Fibroblast of skin of right quadriceps (primary cell): ENCODE data around the gene C12orf54.
"Not testable (repeated sequence)": the region's sequence is repeated elsewhere in the genome, so short reads cannot be mapped to it uniquely, and the experiment has no call there.

Experiments used
- DNase-seq: peaks from one replicate; pipeline ENCODE4 v3.0.0-alpha.2; 2013

C12orf54 gene

GRCh38 chr12:48512855-48513254 lies 30.6 kb downstream of the C12orf54 start:
- no peak for DNase-seq

DNA sequence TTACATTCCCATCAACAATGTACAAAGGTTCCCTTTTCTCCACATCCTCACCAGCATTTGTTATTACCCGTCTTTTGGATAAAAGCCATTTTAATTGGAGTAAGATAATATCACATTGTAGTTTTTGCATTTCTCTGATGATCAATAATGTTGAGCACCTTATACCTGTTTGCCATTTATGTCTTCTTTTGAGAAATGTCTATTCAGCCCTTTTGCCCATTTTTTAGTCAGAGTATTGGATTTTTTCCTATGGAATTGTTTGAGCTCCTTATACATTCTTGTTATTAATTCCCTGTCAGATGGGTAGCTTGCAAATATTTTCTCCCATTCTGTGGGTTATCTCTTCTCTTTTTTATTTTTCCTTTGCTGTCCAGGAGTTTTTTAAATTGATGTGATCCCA lies 32.4 kb downstream of the C12orf54 start:
- DNase-seq, result no peak

DNA sequence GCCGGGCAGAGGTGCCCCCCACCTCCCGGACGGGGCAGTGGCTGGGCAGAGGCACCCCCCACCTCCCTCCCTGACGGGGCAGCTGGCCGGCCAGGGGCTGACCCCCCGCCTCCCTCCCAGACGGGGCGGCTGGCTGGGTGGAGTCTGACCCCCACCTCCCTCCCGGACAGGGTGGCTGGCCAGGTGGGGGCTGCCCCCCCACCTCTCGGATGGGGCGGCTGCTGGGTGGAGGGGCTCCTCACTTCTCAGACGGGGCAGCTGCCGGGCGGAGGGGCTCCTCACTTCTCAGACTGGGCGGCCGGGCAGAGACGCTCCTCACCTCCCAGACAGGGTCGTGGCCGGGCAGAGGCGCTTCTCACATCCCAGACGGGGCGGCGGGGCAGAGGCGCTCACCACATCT lies 38.1 kb downstream of the C12orf54 start:
- DNase-seq, result not testable (repeated sequence)

DNA sequence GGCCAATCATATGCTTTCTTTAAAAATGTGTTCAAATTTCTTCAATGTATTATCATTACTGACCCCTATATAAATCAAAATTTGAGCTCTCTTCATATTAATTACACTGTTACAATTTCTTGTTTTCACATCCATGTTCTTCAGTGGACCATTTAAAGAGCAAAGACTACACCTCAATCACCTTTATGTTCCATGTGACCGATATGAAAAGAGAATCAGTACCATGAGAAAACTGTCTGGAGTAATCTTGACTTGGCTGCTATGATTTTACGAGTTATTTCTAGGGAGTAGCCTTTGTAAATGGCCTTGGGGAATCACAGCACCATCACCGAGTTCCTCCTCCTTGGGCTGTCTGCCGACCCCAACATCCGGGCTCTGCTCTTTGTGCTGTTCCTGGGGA lies 43.0 kb downstream of the C12orf54 start, which contains the start of gene OR8S1:
TSS of gene OR8S1 (plus strand) at position 301 of the 400 bp plus-strand sequence. CDS start at position 301, 0 bp downstream.
- no peak for DNase-seq

GRCh38 chr12:48527891-48528670 lies 45.8 kb downstream of the C12orf54 start:
- DNase-seq, result no peak

- no peak for DNase-seq
Measured at GRCh38 chr12:48532601-48533000, 50.3 kb downstream of the C12orf54 start.

- no peak for DNase-seq
Measured at GRCh38 chr12:48536602-48537001, 54.3 kb downstream of the C12orf54 start.

- peak; percentile 5 for DNase-seq
Measured at GRCh38 chr12:48542300-48542928, 60.1 kb downstream of the C12orf54 start.

DNA sequence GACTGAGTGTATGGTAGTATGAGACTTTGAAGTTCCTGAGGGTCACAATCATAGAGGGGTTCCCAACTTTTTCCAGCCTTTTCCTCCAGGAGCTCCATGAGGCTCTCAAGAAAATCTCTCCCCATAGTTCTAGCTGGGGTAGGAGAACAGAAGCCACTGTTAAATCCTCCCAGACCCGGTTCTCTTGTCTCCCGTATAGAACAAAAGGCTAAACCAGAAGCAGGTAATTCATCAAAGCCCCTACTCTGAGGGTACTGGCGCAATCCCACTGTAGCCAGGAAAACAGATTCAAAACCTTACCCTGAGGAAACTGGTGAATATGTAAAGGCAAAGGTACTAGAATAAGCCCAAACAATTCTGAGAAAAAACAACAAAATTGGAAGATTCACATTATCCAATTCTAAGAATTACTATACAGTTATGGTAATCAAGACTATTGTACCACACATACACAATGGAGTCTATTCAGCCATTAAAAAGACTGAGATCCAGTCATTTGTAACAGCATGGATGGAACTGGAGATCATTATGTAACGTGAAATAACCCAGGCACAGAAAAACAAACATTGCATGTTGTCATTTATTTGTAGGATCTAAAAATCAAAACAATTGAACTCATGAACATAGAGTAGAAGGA lies 63.7 kb downstream of the C12orf54 start:
- DNase-seq, result no peak
